Measurements from ENCODE around the gene KIAA1671. TPM values are rescaled to one million over a fixed set of nuclear protein-coding genes. Genes with fewer than 3 reads are reported as not detected.

KIAA1671 gene
- total RNA-seq, 6 donors from 2014 or later, result 30.9 to 57.7 (median 42.1) TPM

DNA sequence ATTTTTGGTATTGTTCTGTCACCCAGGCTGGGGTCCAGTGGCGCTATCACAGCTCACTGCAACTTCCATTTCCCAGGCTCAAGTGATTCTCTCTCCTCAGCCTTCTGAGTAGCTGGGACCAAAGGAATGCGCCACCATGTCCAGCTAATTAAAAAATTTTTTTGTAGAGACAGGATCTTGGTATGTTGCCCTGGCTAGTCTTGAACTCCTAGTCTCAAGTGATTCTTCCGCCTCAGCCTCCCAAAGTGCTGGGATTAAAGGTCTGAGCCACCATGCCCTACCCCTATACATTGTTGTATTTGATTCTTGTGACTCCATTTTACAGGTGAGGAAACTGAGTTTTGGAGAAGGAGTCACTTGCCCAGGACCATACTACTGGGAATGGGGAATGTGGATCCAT is 11.9 kb downstream of the KIAA1671 start:
- Histone ChIP-seq H3K36me3 (no peaks in the 10 kb centered on the region), H3K9me3 (no peaks in the 10 kb centered on the region), H3K4me3 (no peak overlapping the region), H3K27ac (peak overlapping the region in 2 of 4 donors; percentile 13 to 60), H3K4me1 (peaks cover 28 to 45% (median 34%) of the 10 kb centered on the region in 4 donors), H3K27me3 (no peaks in the 10 kb centered on the region)
- TF ChIP-seq POLR2AphosphoS5 (IDR thresholded peaks at IDR 0.05) (no peak), EP300 (IDR thresholded peaks at IDR 0.05) (no peak), POLR2A (IDR thresholded peaks at IDR 0.05) (no peak)
- TF ChIP-seq, protein P1, sequence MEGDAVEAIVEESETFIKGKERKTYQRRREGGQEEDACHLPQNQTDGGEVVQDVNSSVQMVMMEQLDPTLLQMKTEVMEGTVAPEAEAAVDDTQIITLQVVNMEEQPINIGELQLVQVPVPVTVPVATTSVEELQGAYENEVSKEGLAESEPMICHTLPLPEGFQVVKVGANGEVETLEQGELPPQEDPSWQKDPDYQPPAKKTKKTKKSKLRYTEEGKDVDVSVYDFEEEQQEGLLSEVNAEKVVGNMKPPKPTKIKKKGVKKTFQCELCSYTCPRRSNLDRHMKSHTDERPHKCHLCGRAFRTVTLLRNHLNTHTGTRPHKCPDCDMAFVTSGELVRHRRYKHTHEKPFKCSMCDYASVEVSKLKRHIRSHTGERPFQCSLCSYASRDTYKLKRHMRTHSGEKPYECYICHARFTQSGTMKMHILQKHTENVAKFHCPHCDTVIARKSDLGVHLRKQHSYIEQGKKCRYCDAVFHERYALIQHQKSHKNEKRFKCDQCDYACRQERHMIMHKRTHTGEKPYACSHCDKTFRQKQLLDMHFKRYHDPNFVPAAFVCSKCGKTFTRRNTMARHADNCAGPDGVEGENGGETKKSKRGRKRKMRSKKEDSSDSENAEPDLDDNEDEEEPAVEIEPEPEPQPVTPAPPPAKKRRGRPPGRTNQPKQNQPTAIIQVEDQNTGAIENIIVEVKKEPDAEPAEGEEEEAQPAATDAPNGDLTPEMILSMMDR (IDR thresholded peaks at IDR 0.05), result no peak
- no peak for ATAC-seq (ENCODE audit: low FRiP score in 2 of 2)
- DNase-seq, result no peak
- WGBS, 2 donors, result 91 to 92% methylated on average over 3 of the region's 3 CpGs

DNA sequence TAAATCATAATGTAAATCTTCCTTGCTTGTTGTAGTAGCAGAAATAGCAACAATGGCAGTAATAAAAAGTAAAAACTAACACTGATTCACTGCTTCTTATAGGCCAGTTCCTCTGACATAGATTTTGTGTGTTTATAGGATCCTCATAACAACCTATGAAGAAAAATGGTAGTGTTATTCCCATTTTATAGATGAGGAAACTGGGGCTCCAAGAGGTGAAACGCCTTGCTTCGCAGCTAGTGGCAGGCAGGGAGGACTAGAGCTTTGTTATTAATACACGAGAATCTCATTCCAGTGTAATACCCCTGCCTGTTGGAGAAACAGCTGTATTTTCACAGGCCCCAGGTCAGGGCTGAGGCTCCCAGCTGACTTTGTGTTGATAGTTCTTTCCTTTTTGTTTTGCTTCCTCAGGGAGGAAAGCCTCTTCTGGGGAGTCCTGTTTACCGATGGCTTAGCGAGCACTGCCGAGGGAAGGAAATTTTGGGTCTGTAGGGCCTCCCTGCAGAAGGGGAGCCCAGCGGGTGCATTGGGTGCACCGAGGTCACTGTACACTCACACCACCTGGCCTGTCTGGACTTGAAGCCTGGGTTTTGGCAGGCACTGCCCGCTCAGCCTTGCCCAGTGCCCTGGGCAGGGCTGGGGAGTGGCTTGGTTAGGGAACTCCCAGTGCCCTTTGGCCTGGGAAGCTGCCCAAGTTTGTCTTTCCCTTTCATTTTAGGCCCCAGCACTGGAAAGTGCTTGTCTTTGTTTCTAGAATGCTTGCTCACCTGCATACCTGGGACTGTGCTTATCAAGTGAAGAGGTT is 13.5 kb downstream of the KIAA1671 start:
- H3K4me3 ChIP-seq, result peak overlapping the region in 2 of 4 donors; percentile 16
- peaks cover 28 to 46% (median 34%) of the 10 kb centered on the region in 4 donors for H3K4me1 ChIP-seq
- no peaks in the 10 kb centered on the region for H3K27me3 ChIP-seq

DNA sequence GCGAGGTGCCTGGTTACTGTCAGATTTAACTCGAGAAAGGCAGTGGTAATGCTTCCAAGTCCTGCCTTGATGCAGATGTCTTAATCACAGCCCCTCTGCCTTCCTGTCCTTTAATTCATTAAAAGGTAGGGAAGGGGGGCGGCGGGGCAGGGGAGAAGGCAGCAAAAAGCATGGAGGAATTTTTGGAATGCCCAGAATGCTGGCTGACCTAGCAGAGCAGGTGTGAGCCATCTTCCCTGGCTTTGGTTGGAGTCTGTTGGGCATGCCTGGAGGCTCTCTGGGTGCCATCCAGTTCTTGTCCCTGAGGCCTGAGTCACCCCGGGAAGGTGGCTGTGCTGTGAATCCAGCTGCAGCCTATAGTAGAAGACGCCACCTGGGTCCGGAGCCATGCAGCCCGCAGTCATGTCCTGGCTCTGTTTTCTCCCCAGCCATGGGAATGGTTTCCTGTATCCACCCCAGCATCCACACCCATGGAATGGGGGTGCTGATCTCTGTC is 15.6 kb downstream of the KIAA1671 start:
- TF ChIP-seq, protein P1 (IDR thresholded peaks at IDR 0.05), result no peak
- TF ChIP-seq POLR2A (IDR thresholded peaks at IDR 0.05) (no peak), POLR2AphosphoS5 (IDR thresholded peaks at IDR 0.05) (peak in 1 of 2 donors; percentile 15), EP300 (IDR thresholded peaks at IDR 0.05) (no peak)
- Histone ChIP-seq H3K9me3 (no peaks in the 10 kb centered on the region), H3K27ac (peak overlapping the region; percentile 16 to 83 (median 68)), H3K4me3 (no peak overlapping the region), H3K4me1 (peaks cover 24 to 53% (median 35%) of the 10 kb centered on the region in 4 donors), H3K27me3 (no peaks in the 10 kb centered on the region), H3K36me3 (no peaks in the 10 kb centered on the region)
- WGBS, 2 donors, result 72 to 85% methylated on average over 4 to 8 of the region's 8 CpGs
- DNase-seq (peak in 1 of 2 donors; percentile 26), ATAC-seq (ENCODE audit: low FRiP score in 2 of 2) (peak in 1 of 2 donors; percentile 5)

More for the DNA sequence above, 13.5 kb downstream of the KIAA1671 start:
- TF ChIP-seq POLR2A (IDR thresholded peaks at IDR 0.05), result peak in 1 of 4 donors; percentile 15
- peak in 1 of 2 donors; percentile 23 for TF ChIP-seq POLR2AphosphoS5 (IDR thresholded peaks at IDR 0.05)
- no peak for TF ChIP-seq EP300 (IDR thresholded peaks at IDR 0.05)
- TF ChIP-seq, protein P1 (IDR thresholded peaks at IDR 0.05), result no peak
- H3K36me3 ChIP-seq, result no peaks in the 10 kb centered on the region
- H3K27ac ChIP-seq, result peak overlapping the region; percentile 50 to 76 (median 64)
- no peaks in the 10 kb centered on the region for H3K9me3 ChIP-seq
- 42 to 56% methylated on average over 9 of the region's 9 CpGs for WGBS, 2 donors
- DNase-seq, result peak in 1 of 2 donors; percentile 90
- peak; percentile 54 to 93 for ATAC-seq (ENCODE audit: low FRiP score in 2 of 2)

DNA sequence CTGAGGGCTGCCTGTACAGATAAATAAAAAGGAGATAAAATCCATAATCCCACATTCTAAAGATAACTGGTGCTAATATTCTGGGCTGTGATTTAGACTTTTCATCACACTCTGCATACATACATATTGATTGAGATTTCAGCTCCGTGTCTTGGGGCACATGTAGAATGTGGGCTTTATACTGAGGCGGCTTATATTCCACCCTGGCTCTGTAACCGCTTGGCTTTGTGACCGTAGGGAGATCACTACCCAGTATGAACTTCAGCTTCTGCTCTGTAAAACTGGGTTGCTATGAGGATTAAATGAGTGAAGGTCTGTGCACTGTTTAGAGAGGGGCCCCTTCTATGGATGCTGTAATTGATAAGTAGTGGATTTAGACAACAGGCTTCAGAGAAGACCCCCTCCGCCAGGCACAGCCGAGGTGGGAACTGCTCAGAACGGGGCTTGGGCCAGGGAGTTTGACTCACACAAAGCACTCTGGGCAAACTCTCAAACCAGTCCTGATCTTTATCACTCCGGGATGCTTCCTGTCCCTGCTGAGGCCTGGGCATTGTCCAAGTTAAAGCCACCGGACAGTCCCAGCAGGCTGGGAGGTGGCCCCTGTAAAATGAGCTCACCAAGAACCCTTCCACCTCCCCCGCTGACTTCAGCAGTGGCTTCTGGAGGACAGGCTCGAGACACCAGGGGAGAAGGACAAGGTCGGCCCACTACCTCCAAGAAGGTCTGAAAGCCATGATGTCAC is 17.2 kb downstream of the KIAA1671 start:
- peak in 1 of 2 donors; percentile 25 for DNase-seq
- TF ChIP-seq EP300 (IDR thresholded peaks at IDR 0.05) (peak in 2 of 4 donors; percentile 5 to 42), POLR2AphosphoS5 (IDR thresholded peaks at IDR 0.05) (peak; percentile 25 to 47), POLR2A (IDR thresholded peaks at IDR 0.05) (no peak)
- Histone ChIP-seq H3K4me3 (no peak overlapping the region), H3K27ac (peak overlapping the region; percentile 65 to 83 (median 74)), H3K9me3 (no peaks in the 10 kb centered on the region), H3K27me3 (no peaks in the 10 kb centered on the region), H3K36me3 (no peaks in the 10 kb centered on the region), H3K4me1 (peaks cover 24 to 46% (median 27%) of the 10 kb centered on the region in 4 donors)
- 50 to 58% methylated on average over 11 to 12 of the region's 12 CpGs for WGBS, 2 donors
- ATAC-seq (ENCODE audit: low FRiP score in 2 of 2), result peak; percentile 8 to 67

DNA sequence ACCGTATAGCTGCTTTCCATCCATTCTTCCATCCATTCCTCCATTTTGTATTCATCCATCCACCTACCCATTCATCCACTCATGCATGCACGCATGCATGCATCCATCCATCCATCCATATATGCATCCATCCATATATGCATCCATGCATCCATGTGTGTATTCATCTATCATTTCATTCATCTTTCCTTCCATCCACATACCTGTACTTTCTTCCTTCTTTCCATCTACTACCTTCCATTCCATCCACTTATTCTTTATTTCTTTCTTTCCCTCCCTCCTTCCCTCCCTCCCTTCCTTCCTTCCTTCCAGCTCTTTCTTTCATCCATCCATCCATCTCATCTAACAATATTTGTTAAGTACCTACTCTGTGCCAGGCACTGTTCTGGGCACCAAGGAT is 19.9 kb downstream of the KIAA1671 start:
- ATAC-seq (ENCODE audit: low FRiP score in 2 of 2), result no peak
- Histone ChIP-seq H3K27ac (no peak overlapping the region), H3K27me3 (no peaks in the 10 kb centered on the region), H3K9me3 (no peaks in the 10 kb centered on the region), H3K4me3 (no peak overlapping the region), H3K36me3 (no peaks in the 10 kb centered on the region), H3K4me1 (peaks cover 17 to 43% (median 28%) of the 10 kb centered on the region in 4 donors)
- TF ChIP-seq POLR2A (IDR thresholded peaks at IDR 0.05), result no peak
- TF ChIP-seq POLR2AphosphoS5 (IDR thresholded peaks at IDR 0.05), result no peak
- TF ChIP-seq, protein P1 (IDR thresholded peaks at IDR 0.05), result no peak
- no peak for TF ChIP-seq EP300 (IDR thresholded peaks at IDR 0.05)
- no peak for DNase-seq
- WGBS, 2 donors, result 98% methylated on average over 2 of the region's 2 CpGs
